GM21619 (cell line): Measurements from ENCODE around the gene SH3GL1.

Experiments
- ATAC-seq: cut with Tn5 transposase; IDR thresholded peaks from one replicate; pipeline ENCODE4 v1.9.1; 2021; ENCODE audit not compliant: unreplicated experiment

SH3GL1 gene

DNA sequence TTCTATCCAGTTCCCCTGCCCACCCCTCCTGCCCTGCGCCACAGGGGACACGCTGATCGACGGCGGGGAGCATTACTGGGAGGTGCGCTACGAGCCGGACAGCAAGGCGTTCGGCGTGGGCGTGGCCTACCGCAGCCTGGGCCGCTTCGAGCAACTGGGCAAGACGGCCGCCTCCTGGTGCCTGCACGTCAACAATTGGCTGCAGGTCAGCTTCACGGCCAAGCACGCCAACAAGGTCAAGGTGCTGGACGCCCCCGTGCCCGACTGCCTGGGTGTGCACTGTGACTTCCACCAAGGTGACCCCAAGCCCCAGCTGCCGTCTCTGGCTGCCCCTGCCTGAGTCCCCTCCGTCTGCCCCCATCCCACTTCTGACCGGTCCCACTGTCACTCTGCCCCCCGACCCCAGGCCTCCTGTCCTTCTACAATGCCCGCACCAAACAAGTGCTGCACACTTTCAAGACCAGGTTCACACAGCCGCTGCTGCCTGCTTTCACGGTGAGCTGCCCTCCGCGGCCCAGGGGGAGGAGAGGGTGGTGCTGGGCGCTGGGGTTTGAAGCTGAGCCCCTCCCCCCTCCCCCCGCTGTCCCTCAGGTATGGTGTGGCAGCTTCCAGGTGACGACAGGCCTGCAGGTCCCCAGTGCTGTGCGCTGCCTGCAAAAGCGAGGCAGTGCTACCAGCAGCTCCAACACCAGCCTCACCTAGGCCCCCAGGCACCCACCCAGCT, 77.2 kb downstream of the SH3GL1 start:
- no peak for ATAC-seq

DNA sequence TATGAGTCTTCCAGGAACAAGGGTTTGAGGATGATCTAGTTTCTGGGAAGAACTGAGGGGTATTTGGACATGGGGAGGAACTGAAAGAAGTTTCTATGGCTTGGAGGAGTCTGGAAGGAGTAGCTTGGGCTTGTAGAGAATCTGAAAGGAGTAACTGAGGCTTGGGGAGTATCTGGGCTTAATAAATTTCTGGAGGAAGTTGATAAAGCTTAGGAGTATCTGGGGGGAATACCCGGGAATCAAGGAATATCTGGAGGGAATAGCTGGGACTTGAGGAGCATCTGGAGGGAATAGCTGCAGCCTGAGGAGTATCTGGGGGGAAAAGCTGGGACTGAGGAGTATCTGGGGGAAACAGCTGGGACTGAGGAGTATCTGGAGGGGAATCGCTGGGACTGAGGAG, 79.9 kb downstream of the SH3GL1 start:
- no peak for ATAC-seq

DNA sequence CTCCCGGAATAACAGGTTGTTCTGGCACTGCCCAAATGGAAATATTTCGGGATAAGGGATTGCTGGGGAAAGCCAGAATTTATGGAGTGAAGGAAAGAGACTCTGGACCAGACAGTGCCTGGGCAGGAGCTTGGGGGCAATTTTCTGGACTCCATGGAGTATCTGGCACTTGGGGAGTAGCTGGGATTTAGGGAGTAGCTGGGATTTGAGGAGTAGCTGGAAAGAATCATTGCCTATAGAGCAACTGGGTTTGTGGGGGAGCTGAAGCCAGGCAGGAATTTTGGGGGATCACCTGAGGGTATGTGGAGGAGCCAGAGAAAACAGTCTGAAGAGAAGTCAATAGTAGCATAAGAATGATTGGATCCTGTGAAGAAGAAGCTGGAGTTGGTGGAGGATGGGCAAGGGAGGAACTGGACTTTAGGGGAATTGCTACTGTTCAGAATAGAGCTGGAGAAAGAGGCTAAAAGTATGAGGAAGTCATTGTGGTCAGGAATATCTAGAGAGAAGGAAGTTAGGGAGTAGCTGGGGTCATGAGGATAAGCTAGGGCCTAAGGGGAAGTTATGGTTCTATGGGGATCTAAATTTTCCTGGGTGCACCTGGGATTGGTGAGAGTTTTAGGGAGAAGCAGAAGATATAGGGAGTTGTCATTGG, 81.2 kb downstream of the SH3GL1 start:
- ATAC-seq = no peak

DNA sequence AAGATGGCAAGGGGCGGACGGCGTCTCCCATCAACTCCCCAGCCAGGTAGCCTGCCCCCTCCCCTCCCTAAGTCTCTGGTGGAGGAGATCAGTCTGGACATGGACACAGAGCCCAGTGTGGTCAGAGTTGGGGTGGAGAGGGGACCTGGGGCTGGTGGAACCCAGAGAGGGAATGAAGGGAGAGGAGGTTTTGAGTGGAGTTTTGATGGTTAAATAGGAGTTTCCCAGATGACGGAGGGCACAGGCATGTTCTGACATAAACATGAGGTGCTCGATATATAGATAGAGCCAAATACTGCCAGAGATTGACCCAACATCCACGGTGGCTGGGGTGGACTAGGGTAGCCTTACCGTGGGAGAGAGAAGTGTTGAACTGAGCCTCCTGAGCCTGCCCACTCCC, 81.9 kb downstream of the SH3GL1 start:
- no peak for ATAC-seq

DNA sequence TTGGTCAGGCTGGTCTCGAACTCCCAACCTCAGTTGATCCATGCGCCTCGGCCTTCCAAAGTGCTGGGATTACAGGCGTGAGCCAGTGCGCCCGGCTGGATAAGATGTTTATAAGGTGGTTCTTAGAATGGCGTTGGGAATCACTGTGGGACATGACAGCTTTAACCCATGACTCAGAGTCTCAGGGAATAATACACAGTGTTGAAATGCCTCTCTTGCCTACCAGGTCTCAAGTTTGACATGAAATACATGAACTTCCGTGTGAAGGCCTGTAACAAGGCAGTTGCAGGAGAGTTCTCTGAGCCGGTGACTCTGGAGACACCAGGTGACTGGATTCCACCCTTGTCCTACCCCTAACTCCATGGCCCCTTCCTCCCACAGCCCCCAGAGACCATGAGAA, 83.4 kb downstream of the SH3GL1 start:
- no peak for ATAC-seq

DNA sequence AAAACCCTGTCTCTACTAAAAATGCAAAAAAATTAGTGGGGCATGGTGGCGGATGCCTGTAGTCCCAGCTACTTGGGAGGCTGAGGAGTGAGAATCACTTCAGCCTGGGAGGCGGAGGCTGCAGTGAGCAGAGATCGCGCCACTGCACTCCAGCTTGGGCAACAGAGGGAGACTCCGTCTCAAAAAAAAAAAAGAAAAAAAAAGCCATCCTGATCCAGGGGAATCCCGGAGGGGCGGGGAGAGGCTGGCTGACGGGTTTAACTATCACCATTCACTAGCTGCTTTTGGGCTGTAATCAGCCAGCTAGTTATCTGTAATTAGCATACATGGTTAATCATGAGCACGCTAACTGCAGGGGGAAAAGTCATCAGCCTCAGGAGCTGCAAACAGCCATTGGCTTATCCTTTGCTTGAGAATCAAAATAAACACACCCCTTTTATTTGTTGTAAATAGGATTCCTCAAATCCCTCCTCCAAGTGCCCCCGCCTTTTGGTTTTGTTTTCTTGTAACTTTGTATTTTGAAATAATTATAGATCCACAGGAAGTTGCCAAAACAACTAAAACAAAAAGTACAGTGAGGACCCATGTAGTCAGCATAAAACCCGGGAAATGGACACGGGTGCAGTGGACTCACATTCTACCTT, 86.4 kb downstream of the SH3GL1 start:
- ATAC-seq = no peak
